GM12891 (cell line): ENCODE results near the gene TCEA2.

ENCODE experiments used
- PAX5 ChIP-seq: IDR thresholded peaks from 2 replicates; pipeline ENCODE4 v1.6.1; 2011; ENCODE audit warnings: low read length, moderate library complexity, mild to moderate bottlenecking; ENCODE audit not compliant: insufficient read depth, severe bottlenecking
- POLR2A ChIP-seq: IDR thresholded peaks from 2 replicates; pipeline ENCODE4 v1.6.1; 2011; ENCODE audit warnings: low read depth, low read length, control low read depth
- POLR2AphosphoS5 ChIP-seq: IDR thresholded peaks from 2 replicates; pipeline ENCODE4 v1.6.1; 2011; ENCODE audit warnings: low read depth, low read length, control low read depth
- POU2F2 ChIP-seq: IDR thresholded peaks from 2 replicates; pipeline ENCODE4 v1.6.1; 2011; ENCODE audit warnings: low read depth, mild to moderate bottlenecking, control low read depth, low read length, moderate library complexity
- SPI1 ChIP-seq: IDR thresholded peaks from 2 replicates; pipeline ENCODE4 v1.6.1; 2011; ENCODE audit warnings: low read depth, low read length, control low read depth
- TAF1 ChIP-seq: IDR thresholded peaks from 2 replicates; pipeline ENCODE4 v1.6.1; 2011; ENCODE audit warnings: low read depth, low read length, control low read depth

DNA sequence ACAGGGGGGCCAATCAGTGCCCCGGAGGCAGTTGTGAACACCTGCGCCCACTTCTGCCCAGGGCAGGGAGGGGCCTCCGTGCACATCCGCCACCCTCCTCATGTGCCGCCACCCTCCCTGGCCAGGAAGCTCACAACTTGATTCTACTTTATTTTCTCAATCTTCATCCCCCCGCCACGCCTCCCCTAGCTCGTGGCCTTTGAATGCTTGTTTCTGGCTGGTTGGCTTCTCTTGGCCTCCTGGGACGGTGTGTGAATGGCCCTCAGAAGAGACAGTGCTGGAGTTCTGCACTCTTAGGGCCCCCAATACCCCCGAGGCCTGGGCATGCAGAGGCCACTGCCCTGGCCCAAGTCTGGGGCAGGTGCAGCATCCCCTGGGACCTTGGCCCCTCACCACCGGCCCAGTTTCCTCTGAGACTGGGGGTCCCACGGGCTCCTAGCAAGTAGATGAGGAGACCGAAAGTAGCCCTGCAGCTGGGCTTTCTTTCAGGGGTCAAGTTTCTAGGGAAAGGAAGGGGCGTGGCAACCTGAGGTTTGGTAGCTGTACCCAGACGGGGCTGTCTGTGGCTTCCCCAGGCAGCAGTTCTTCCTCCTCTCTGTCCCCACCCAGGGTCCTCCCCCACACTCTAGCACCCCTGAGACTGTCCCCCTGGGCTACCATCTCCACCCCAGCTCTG is 15.0 kb downstream of the TCEA2 start:
- TF ChIP-seq POU2F2 (no peak), TAF1 (no peak), POLR2A (no peak), POLR2AphosphoS5 (no peak), SPI1 (no peak), PAX5 (no peak)
